Ammon's horn (tissue), 1 donor: ENCODE results near the gene RNF187.

Experiments
- DNase-seq: peaks from one replicate; pipeline ENCODE4 v3.0.0-alpha.2; 2016; ENCODE audit warnings: low spot score

RNF187 gene

DNA sequence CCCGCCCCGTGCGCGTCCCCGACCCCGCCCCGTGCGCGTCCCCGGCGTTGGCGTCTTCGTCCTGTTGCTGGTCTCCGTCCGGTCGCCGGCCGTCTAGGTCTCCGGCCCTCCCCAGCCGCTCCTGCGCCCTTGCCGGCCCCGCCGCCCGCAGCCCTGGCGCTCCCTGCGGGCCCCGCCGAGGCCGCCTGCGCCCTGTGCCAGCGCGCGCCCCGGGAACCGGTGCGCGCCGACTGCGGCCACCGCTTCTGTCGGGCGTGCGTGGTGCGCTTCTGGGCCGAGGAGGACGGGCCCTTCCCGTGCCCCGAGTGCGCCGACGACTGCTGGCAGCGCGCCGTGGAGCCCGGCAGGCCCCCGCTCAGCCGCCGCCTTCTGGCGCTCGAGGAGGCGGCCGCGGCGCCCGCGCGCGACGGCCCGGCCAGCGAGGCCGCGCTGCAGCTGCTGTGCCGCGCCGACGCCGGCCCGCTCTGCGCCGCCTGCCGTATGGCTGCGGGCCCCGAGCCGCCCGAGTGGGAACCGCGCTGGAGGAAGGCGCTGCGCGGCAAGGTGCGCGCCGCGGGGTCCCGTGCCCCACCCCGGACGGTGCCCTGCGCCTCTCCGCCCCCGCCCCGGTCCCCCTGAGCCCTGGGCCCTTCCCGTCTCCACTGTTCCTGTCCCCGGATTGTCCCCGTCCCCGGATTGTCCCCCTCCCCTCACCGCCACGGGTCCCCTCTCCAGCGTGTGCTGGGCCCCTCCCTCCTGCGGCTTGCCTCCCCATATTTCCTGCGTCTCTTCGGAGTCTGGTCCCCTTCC, at the start of gene RNF187:
Gene RNF187 (plus strand): TSS at position 47 of the 789 bp plus-strand sequence.
- no peak for DNase-seq

DNA sequence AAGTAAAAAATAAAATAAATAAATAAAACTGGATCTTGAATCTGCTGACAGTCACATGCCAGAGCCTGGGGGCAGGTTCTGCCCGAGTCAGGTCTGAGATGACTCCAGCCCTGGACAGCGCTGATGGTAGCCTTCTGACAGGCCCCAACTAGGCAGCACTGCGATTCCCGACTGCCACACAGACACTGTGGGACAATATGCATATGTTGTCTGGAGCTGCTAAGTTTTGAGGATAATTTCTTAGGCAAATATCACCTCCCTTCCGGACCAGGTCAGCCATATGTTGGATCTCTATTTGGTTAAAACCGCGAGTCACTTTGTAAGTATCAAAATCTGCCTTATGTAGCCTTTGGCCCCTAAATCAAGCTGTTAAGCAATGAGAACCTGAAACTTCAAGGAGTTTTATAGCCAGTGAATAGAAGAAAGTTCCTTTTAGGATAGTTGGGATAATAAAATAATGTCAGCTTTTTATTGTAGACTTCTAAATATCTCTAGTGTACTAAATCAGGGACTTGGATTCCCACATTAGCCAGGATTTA, 49.7 kb upstream of the RNF187 start:
- no peak for DNase-seq

DNA sequence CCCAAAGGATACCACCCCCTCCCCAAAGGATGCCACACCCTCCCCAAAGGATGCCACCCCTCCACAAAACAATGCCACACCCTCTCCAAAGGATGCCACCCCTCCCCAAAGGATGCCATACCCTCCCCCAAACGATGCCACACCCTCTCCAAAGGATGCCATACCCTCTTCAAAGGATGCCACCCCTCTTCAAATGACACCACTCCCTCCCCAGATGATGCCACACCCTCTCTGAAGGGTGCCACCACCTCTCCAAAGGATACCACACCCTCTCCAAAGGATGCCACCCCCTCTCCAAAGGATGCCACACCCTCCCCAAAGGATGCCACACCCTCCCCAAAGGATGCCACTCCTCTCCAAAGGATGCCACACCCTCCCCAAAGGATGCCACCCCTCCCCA, 48.9 kb upstream of the RNF187 start:
- DNase-seq, result no peak

DNA sequence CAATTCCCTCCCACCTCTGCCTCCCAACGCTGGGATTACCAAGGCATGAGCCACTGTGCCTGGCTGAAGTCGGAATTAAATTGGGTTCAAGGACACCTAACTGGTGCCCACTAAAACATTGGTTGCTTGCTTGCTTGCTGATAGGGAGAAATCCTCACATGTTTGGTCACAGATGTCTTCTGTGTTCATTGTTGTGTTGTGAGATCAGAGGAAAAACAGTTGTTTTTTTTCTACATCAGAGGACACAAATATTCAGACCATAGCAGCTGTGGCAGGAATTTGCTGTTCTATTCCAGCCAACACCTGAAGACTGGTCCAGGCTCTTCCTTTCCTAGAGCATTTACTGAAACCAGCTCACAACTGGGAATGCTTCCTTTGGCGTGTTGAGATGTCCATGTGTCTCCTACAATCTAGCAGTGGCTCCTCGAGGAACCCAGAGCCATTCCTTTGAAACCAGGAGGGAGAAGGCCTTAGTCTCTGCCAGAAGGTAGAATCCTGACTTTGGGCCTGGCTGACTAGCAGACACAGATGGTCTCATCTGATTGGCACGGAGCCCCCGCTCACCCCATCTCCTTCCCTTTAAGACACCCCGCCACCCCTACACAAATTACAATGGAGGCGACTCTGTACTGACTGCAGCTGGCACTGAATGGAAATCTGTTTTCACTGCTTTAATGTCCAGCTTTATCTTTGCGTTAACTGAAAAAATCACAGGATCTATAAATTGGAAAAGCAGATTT, 46.3 kb upstream of the RNF187 start:
- DNase-seq, result no peak

DNA sequence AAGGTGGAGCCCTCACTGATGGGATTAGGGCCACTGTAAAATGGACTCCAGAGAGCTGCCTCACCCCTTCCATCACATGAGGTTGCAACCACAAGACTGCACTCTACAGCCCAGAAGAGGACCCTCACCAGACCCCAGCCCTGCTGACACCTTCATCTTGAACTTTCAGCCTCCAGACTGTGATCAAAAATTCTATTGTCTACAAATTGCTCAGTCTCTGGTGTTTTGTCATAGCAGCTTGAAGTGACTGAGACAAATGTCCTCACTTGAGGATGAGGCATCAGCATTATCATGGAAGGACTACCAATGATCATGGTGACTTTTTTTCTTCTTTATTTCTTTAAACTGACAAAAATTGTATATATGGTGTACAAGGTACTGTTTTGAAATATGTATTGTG, 43.8 kb upstream of the RNF187 start:
- DNase-seq, result no peak

DNA sequence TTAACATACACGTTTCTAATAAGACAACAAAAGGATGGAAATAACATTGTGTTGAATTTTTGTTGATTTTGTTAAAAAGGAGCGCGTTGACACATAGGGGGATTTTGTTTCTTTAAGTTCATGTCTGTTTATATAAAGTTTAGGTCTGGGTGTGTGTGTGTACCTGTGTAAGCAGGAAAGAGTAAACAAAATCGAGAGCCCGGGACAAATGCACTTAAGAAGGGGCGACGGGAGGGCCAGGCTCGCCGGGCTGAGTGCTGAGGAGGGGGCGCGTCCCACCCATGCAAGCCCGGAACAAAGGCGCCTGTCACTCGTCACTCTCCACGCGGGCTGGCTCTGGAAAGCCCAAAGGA, 41.7 kb upstream of the RNF187 start:
- no peak for DNase-seq

DNA sequence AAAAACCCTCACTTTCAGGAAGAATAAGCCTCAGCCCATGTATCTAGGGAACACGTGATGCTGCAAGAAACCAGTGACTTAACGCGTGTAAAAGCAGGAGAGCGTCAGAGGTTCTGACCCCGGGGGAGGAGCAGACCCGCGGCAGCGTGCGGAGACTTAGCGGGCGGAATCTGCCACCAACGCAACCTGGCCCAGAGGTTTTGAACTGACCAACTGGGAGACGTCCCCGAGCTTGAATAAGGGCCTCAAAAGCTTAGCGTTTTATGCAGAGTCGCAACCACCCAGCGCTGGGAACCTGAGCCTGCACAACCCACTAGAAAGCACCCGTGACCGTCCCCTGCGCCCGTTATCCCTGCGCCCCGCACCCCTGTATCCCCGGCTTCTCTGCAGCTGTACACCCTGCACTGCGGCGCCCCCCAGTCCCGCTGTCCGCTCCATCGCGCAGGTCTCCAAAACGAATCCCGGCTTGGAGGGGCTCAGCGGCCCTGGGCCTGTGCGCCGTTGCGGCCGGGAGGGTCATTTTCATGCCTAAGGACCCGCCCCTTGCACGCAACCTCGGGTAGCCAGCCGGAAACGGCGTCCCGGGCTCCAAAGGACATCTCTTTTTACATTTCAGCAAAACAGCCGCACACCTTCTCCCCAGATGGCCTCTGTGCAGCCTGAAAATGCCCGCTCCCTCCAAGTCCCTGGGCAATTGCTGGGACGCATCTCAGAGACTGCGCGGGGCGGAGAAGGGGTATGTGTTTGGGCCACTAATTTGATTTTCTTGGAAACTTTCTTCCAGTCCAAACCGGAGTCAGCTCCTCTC, 41.1 kb upstream of the RNF187 start:
- peak; percentile 64 for DNase-seq

DNA sequence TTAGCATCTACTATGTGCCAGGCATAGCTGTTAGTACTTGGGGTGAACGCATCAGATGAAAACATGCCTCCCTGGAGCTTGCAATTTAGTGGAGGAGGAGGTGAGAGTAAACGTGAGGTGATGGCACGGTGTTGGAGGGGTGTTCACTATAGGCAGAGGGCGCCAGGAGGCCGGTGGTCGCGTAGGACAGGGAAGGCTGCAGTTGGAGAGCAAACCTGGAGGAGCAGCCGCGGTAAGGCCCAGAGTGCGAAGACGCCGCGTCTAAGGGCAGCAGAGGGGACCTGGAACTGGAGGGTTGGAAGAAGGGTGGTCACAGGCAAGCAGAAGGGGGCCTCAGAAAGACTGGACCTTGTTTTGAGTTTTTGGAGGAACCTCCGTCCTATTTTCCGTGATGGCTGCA, 40.3 kb upstream of the RNF187 start:
- DNase-seq, result no peak

DNA sequence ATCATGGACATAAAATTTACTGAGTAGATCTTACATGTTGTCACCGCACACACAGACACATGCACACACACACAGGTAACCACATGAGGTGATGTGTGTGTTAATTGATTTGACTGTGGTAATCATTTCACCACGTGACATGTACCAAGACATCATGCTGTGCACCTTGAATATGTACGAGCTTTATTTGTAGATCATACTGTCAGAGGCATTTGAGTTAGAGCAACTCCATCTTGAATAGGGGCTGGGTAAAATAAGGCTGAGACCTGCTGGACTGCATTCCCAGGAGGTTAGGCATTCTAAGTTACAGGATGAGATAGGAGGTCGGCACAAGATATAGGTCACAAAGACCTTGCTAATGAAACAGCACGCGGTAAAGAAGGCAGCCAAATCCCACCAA, 38.8 kb upstream of the RNF187 start:
- DNase-seq, result no peak

DNA sequence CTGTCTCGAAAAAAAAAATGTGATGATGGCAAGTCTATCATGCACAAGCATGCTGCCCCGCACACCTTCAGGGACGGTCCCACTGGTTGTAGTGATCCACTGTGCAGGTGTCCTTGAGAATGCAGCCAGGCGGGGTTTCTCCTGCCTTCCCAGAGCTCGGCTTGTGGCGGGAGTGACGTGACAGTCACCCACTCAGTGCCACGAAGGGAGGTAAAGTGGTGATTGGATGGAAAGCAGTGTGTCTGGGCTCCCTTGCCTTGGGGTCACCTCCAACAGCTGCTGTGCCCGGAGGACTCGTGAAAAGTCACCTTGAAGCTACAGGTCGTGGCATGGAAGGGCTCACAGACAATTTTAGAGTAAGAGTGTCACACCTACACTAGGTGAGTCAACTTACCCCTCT, 37.0 kb upstream of the RNF187 start:
- DNase-seq, result no peak

DNA sequence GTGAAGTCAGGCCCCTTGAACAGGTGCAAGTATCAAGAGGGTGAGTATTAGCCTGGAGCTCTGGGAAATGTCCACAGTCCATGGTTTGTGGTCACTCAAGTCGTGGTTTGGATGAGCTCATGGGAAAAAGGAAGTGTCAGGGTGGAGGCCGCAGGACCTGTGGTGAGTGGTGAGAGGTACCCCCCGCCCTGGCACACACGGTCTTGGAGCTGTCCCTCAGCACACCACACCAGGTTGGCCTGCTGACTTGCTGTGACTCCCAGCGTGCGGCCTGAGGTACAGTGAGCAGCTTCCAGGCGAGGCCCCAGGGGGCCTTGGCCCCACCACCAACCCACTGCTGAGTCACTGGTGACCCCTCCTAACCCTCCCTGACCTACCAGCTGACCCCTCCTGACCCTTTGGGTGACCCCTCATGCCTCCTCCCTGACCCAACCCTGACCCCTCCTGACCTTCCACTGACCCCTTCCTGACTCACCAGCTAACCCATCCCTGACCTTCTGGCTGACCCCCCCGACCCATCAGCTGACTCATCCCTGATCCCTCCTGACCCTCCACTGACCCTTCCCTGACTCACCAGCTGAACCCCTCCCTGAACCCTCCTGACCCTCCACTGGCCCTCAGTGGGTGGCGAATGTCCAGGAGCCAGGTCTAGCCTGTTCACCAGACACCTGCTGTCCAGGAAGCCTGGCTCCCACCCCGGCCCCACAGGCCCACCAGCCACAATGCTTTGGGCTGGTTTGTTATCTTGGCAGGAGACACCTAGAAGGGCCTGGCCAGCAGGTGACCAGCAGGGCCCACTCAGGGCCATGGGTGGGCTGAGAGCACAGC, 34.8 kb upstream of the RNF187 start:
- DNase-seq, result no peak

DNA sequence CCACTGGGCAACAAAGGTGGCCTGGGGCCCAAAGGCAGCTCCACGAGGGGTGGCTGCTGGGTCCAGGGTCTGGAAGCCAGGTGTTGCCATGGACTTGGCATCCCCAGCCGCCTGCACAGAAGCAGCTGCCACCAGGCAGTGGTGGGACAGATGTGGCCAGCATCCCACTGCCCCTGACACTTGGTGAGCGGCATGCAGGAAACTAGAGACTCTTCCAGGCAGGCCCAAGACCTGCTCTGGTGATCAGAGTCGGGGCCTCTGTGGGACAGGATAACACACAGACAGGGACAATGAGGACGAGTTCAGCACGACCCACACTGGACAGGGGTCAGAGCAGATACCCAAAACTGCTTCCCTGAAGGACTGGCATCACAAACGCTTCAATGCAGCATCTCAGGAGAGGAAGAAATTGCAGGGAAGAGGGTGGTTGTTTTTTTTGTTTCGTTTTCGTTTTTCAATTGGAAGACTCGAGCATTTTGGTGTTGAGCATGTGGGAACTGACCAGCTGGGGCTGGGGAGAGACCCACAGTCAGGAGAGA, 34.1 kb upstream of the RNF187 start:
- no peak for DNase-seq

DNA sequence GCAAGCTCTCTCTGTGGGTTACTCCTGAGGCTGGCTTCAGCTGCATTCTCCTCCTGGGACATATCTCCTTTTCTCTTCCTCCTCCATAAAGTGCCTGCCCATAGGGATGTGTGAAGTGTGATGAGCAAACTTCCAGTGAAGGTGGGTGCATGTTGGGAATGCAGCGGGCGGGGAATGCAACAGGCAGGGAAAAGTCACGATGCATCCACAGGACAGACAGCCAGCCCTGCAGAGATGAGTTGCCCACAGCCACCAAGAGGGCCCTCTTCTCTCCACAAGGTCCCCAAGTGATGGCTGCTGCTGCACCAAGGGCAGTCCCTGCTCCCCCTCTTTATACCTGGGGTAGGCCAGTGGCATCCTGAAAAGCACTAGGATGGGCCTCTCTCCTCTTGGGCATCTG, 33.6 kb upstream of the RNF187 start:
- no peak for DNase-seq

DNA sequence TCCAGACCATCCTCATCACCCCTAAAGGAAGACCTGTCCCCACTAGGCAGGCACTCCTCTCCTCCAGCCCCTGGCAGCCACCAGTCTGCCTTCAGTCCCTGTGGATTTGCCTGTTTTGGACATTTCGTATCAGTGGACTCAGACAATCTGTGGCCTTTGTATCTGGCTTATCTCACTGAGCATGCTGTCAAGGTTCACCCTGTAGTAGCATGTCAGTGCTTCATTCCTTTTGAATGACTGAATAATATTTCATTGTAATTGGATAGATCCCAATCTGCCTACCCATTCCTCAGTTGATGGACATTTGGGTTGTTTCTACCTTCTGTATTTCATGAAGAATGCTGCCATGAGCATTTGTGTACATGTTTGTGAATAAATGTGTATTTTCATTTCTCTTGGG, 32.9 kb upstream of the RNF187 start:
- no peak for DNase-seq

DNA sequence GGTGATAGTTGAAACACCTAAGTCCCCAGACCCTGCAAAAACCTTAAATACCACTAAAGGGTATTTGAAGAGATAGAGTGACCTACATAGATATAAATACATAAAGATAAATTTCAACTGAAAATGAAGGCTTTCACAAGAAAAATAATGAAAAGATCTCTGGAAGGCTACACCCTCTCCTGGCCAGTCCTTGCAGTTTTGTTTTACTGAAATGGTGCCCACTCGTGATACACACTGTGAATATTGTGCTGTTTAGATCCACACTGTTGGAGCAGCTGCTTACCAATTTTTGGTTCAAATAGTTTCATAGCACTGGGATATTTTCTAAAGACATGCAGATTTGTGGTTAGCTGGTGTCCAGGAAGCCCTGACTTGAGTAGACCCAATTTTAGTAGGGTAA, 31.5 kb upstream of the RNF187 start:
- no peak for DNase-seq

DNA sequence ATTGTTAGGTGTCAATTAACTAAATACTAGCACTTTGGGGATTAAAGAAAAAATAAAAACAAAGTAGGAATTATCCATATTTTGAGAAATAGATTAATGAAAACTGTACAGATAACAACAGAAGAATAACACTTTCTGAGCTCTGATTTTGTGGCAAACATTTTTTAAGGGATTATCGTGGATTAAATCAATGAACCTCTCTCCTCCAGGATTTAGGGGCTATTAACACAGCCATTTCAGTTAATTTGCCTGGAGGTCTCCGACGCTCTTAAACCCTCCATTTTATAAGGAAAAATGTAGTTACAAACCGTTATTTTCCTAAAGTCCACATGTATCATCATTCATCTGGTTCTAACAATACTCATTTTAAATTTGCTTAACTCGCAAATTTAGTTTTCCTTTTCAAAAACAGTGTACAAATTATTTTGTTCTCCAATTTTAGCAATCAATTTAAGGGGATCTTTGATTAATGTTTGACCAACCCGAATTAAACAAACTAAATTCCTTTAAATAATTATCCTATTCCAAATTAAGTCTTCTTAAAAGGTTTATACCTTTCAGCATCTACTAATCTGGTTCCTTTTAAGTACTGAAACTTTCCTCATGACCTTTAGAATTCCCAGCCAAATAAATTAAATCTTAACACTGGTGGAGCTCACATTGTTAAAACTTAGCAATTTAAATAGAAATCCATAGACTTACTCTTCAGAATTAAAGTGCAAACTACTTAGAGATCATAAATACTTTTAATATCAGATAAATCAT, 30.7 kb upstream of the RNF187 start:
- no peak for DNase-seq

DNA sequence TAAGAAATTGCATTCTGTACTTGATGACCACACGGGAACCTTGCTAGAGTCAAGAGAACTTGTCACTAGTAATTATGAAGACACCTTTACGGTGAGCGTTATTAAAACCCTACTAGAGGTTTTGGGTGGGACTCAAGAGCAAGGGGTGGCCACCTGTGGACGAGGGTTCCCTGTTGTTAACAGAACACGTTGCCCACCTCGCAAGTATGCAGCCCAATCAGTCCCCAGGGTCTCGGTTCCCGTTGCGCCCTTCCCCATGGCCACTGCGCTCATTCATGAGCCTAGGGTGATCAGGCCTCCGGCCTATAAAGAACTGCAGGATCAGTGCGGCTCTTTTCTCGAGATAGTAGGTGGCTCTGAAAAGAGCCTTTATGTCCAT, 30.2 kb upstream of the RNF187 start:
- DNase-seq, result peak; percentile 22

DNA sequence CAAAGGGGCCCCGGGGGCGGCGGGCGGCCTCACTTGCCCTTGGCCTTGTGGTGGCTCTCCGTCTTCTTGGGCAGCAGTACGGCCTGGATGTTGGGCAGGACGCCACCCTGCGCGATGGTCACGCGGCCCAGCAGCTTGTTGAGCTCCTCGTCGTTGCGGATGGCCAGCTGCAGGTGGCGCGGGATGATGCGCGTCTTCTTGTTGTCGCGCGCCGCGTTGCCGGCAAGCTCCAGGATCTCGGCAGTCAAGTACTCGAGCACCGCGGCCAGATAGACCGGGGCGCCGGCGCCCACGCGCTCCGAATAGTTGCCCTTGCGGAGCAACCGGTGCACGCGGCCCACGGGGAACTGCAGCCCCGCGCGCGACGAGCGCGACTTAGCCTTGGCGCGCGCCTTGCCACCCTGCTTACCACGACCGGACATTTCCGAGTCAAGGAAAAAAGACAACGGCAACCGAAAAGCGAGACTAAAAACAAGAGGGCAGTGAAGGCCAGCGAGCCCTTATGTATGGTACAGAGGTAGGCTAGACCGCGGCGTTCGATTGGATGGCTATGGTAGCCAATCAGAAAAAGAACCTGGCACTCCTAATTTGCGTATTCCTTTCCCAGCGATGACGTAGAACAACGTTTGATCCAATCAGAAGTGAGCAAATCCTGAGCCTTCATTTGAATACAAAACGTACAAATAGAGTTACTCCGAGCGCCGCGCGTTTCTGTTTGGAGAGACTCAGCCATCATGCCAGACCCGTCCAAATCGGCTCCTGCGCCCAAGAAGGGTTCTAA, 29.6 kb upstream of the RNF187 start:
- DNase-seq, result peak; percentile 96

DNA sequence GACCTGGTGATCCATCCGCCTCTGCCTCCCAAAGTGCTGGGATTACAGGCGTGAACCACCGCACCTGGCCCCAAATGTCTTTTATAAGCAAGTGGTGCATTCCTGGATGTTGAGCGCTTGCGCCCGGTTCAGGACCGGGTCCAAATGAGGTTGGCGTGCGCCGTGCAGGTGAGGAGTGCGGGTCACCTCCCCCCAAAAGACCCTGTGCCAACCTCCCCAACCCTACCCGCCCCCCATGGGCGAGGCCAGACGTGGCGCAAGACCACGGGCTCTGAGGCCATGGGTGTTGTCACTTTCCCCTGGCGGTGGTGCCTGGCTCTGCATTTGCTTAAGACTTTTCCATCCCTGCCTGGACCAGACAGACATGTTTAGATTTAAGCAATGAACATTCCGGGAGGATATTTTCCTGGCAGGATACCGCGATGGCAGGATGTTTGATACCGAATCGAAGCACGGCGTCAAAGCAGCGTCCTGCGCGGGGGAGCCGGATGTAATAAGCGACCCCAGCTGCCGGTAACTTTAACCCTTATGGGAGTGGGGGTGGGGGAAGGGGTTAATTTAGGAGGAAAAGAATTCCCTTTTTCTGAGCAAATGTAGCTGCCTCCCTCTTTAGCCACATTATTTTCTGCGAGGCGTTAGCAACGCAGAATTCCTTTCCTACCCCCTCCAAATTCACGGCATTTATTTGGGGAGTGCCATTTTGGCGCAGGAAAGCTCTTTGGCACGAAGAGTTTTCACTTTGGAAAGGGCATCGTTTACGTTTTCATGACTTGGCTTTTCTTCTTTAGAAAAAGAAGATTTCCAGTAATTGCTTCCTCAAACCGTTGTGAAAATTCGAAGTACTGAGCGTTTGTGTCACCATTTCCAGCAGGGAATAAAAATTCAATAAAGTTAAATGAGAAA, 27.8 kb upstream of the RNF187 start:
- peak; percentile 49 for DNase-seq
